GM12875 (cell line): ENCODE results near the gene DRC1.

ENCODE experiments used
- H3K4me3 ChIP-seq: one replicate; pipeline ENCODE4 v1.5.1; 2011; ENCODE audit warnings: low read depth, low read length, control low read depth
- TF ChIP-seq, protein P1 (sequence below): IDR thresholded peaks from 2 replicates; pipeline ENCODE4 v1.5.1; 2011; ENCODE audit warnings: low read depth, mild to moderate bottlenecking, control low read depth, inconsistent platforms, low read length, moderate library complexity, borderline replicate concordance; ENCODE audit not compliant: insufficient read depth

The DRC1 gene

DNA sequence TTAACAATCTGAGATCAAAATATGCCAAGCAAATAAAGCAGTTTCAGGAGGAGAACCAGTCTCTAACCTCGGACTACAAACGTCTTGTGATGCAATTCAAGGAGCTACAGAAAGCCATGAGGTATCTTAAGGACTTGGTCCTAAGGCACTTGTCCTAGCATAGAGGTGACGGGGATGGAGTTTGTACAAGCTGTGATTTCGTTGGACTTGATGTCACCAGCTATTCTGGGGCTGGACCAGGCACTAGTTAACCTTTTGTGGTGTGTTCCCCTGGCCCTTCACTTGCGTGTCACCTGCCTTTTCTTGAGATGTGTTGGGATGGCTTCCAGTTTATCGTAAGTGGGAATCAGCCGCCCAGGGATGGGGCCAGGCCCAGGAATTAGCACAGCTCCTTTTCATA lies 42.5 kb downstream of the DRC1 start:
- TF ChIP-seq, protein P1, sequence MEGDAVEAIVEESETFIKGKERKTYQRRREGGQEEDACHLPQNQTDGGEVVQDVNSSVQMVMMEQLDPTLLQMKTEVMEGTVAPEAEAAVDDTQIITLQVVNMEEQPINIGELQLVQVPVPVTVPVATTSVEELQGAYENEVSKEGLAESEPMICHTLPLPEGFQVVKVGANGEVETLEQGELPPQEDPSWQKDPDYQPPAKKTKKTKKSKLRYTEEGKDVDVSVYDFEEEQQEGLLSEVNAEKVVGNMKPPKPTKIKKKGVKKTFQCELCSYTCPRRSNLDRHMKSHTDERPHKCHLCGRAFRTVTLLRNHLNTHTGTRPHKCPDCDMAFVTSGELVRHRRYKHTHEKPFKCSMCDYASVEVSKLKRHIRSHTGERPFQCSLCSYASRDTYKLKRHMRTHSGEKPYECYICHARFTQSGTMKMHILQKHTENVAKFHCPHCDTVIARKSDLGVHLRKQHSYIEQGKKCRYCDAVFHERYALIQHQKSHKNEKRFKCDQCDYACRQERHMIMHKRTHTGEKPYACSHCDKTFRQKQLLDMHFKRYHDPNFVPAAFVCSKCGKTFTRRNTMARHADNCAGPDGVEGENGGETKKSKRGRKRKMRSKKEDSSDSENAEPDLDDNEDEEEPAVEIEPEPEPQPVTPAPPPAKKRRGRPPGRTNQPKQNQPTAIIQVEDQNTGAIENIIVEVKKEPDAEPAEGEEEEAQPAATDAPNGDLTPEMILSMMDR: no peak
- H3K4me3 ChIP-seq: no peak overlapping the region

DNA sequence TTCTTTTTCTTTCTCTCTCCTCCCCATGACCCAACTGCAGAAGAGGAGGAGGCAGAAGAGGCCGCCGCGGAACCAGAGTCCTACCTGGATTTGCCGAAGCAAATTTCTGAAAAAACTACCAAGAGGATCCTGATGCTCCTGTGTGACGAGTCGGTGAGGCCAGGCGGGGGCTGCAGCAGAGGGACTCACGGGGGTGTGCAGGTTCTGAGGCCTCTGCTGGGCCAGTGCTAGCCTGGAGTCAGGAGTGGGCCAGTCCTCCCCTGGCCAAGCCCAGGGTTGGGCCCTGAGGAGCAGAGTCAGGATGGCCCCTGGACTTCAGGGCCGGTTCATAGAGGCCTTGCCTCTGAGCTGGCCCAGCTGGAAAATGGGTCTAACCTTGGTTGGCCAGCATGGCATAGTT lies 46.9 kb downstream of the DRC1 start:
- TF ChIP-seq, protein P1: no peak
- H3K4me3 ChIP-seq: no peak overlapping the region

DNA sequence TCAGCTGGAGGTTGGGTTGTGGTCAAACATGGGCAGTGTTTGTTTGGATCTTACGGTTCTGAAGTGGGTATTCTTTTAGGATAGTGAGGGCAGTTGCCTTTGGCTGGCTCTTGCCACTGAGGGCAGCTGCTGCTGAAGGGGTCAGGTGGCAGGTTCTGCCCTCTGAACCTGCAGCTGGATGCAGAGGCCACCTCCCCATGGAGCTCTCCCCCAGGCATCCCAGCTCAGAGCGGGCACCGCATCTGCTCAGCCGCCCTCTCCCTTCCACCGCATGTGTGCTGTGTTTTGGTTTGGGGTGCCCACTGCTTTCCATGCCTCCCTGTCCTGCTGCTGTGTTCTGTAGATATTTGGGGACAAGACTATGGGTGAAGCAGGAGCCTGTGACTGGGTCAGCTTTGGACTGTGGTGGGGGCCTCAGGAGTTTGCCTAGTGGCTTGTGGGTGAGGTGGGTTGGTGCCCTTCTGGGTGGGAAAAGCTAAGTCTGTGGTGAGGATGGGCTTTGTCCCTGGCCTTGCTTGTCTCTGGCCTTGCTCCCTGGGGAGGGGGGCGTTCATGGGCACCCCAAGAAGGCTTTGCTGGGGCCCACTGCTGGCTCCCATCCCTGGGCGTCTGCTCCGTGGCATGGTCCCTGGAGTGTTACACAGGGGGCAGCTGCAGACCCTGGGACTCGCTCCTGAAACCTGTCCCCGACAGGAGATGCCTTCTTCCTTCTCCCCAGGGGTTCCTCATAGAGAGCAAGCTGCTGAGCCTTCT lies 47.7 kb downstream of the DRC1 start:
- H3K4me3 ChIP-seq: no peak overlapping the region
- TF ChIP-seq, protein P1: no peak

DNA sequence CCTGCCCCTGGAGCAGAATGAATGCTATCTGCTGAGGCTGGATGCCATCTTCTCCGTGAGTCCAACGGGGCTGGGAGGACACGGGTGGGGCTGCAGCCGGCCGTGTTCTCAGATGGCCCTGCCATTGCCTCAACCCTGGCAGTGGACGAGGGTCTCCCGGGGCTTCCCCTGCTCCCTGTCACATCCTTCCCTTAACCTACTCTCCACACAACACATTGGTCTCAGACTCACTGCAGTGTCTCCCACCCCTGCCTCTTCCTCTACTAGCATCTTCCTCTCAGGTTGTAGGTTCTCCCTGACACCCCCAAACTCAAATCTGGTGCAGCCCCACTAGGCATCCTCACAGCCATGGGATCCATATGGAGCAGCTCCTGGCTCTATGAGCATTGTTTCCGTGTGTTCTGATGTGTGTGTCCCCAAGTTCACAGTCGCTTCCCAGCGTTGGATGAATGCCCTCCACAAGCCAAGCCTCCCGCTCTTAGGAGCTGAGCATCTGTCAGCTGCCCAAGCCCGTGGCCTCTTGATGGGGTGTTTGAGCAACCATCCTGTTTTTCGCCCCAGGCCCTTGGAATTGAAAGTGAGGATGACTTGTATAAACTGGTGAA lies 48.4 kb downstream of the DRC1 start:
- TF ChIP-seq, protein P1: no peak
- H3K4me3 ChIP-seq: no peak overlapping the region

DNA sequence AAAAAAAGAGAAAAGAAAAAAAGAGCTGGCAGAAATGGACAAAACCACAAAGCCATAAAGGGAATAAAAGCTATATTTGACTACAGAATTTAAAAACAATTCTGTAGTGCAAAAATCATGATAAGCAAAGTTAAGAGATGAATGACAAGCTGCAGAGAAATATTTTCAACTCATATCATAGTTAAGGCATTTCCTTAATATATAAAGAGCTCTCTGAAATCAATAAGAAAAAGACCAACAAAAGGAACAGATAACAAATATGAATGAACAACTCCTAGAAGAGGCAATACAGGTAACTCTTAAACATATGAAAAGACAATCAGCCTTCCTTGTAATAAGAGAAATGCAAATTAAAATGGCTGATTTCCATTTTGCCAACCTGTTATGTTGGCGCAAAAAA lies 50.0 kb downstream of the DRC1 start:
- TF ChIP-seq, protein P1: no peak

DNA sequence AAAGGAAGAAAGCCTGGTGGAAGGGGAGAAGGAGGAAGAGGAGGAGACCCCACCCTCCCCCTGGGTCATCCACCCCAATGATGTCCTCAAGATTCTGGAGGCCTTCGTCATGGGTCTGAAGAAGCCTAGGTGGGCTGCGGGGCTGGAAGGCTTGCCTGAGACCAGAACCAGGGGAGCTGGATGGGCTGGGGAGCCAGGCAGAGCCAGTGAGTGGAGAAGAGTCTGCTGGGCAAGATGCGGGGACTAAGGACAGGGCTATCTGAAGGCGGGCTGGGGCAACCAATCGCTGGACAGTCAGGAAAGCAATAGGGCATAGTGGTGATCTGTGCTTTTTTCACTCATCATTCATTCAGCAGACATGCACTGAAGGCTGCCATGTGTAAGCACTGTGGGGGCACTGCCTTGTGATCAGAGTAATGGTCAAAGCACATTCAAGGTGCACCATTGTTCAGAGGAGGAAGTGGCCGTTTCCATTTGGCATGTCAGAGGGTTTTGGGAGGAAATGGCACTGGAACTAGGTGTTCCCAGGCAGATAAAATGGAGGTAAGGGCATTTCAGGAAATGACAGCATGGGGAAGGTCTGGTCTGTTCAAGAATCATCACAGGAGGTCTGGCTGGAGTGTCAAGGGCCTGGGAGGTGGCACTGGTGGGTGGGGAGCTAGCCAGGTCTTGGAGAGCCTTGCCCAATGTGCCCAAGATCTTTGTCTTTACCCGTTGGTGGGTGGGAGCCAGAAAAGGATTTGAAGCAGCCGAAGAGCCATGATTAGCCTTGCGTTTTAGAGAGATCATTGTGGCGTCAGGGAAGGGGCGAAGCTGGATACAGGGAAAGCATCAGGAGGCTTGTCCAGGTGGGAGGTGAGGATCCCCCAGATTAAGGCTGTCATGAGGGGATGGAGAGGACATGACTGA lies 52.0 kb downstream of the DRC1 start:
- TF ChIP-seq, protein P1: no peak
- no peak overlapping the region for H3K4me3 ChIP-seq

More for the DNA sequence above, 50.0 kb downstream of the DRC1 start:
- no peak overlapping the region for H3K4me3 ChIP-seq
